ENCODE results near the gene GPR42.

DNA sequence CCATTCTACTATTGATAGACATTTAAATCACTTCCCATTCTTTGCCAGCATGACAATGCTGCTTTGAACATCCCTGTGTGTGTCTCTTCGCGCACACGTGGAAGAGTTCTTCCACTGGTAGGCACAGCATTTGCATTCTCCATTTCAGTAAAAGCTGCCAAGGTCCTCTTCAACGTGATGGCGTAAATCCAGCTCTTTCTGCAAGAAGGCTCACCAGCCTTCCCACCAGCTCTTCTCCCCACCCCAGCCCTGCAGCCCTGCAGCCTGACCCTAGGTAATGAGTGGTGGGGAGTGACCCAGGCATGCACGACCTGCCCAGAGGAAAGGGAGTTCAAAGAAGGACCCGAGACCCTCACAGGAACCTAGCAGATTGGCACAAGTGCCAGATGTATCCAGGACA is 45.5 kb downstream of the GPR42 start:
- TF ChIP-seq POLR2A (IDR thresholded peaks at IDR 0.05) (no peak), EP300 (IDR thresholded peaks at IDR 0.05) (no peak)
- TF ChIP-seq, protein P1, sequence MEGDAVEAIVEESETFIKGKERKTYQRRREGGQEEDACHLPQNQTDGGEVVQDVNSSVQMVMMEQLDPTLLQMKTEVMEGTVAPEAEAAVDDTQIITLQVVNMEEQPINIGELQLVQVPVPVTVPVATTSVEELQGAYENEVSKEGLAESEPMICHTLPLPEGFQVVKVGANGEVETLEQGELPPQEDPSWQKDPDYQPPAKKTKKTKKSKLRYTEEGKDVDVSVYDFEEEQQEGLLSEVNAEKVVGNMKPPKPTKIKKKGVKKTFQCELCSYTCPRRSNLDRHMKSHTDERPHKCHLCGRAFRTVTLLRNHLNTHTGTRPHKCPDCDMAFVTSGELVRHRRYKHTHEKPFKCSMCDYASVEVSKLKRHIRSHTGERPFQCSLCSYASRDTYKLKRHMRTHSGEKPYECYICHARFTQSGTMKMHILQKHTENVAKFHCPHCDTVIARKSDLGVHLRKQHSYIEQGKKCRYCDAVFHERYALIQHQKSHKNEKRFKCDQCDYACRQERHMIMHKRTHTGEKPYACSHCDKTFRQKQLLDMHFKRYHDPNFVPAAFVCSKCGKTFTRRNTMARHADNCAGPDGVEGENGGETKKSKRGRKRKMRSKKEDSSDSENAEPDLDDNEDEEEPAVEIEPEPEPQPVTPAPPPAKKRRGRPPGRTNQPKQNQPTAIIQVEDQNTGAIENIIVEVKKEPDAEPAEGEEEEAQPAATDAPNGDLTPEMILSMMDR (IDR thresholded peaks at IDR 0.05): no peak

All from ovary (tissue), 3 donors.